NCI-H524 (cell line): ENCODE data around the gene SLC13A4.
"Not testable (repeated sequence)": the region's sequence is repeated elsewhere in the genome, so short reads cannot be mapped to it uniquely, and the experiment has no call there.

Source experiments
- DNase-seq, 2 experiments: peaks; one replicate each; lab custom pipeline; 2025; lab: John Stamatoyannopoulos, UW

Gene SLC13A4

DNA sequence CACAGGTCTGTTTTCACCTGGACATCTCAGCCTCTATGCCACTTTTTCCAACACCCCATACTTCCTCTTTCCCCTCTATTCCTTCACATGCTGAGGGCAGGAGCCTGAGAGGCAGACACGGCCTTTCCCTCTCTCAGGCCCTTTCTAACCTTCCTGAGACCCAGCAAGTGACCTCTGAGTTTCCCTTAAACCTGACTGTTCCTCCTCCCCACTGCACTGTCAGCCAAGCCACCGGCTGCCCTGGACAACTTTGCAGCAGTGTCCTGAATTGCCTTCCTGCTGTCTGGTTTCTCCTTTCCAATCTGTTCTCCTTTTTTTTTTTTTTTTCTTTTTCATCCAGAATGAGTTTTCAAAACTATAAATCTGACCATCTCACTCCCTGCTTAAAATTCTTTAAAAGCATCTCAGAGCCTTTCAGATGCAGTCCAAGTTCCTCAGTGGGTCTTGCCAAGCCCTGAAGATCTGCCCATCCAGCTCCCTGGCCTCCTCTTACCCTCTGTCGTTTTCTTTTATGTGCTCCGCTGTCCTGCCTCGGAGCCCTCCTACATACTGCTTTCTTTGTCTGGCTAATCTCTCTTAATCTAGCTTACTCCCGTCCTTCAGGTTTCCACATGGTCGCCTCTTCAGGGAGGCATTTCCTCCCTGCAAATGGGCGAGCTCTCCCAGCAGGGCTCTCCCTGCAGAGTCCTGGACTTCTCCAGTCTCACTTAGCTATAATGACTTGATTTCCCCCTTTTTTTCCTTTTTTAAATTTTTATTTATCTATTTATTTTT is 30.5 kb downstream of the SLC13A4 start:
- DNase-seq = peak; percentile 24 to 56

DNA sequence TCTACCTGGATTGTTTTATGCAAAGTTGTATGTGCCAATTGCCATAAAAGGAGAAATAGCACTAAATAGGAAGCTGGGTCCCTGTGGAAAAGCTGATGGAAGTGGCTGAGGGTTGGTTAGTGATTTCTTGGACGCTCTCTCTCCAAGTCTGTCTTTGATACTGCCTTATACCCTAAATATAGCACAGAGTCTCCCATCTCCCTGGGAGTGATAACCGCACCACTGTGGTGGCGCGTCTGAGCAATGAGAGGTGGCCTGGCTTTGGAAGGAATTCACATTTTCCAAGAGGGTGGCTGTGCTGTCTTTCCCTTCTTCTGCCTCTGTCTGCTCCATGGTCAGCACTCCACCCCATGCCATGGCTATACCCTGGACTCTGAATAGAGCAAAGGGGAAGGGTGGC is 34.4 kb downstream of the SLC13A4 start:
- no peak for DNase-seq

DNA sequence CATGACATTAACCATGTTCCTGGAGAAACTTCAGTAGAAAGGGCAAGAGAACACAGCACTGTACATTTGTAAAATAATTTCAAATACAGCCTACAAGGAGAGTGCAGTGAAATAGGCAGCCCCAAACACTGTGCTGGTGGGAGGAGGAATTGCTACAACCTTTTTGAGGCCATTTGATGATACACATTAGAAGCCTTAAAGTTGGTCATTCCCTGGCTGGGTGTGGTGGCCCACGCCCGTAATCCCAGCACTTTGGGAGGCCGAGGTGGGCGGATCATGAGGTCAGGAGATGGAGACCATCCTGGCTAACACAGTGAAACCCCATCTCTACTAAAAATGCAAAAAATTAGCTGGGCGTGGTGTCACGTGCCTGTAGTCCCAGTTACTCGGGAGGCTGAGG is 35.4 kb downstream of the SLC13A4 start:
- DNase-seq = not testable (repeated sequence)

DNA sequence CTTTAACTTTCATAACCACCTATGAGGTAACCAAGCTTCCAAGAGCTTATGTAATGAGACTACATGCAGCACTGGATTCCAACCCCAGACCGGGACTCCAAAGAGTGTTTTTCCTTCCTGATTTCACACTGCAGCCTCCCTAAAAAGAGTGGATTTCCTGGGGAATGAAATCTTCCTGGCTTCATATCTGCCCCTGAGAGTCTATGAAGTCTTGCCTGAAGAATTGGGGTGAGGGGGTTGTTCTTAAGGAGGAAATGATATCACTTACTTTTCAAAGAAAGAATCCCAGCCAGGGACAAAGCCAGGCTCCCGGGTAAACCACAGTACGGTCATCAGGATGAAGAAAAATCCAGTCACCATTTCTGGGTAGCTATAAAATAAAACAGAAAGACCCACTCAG is 35.9 kb downstream of the SLC13A4 start:
- no peak for DNase-seq

GRCh38 chr7:135690566-135690965 is 37.4 kb downstream of the SLC13A4 start:
- DNase-seq = no peak

DNA sequence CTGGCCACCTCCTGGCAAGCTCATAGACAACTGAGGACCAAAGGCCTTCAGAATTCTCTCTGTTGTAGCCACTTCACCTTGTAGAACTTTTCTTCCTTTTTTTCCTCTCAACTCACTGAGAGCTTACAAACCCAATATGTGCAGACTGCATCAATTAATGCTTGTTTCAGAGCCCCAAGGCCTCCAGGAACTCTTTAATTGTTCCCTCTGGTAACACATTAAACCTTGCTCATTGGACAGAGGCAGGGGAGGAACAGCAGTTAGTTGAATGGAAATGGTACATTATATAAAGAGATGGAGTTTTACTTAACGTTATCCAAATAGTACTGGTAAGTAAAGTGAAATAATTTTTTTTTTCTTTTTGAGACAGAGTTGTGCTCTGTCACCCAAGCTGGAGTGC is 40.5 kb downstream of the SLC13A4 start:
- DNase-seq = no peak

GRCh38 chr7:135685306-135686084 is 42.5 kb downstream of the SLC13A4 start:
- no peak for DNase-seq

DNA sequence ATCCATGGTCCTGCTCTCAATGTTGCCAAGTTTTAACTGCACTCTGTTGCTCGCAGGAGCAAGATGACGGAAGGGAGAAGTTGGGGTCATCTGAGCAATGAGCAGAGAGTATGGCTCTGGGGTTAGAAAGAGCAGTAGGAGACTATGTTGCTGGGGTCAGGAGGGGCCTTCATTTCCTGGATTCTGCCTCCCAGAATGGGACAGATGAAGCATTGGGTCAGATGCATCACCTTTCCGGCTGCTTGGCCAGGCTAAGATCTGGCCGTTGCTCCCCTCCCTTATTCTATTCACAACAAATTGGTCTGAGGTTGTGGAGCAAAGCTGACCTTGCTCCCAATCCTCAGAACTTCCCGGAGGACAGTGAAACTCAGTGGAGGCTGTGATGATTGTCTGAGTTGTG is 43.3 kb downstream of the SLC13A4 start:
- no peak for DNase-seq

- DNase-seq = no peak
Measured at GRCh38 chr7:135684136-135684535, 43.9 kb downstream of the SLC13A4 start.

DNA sequence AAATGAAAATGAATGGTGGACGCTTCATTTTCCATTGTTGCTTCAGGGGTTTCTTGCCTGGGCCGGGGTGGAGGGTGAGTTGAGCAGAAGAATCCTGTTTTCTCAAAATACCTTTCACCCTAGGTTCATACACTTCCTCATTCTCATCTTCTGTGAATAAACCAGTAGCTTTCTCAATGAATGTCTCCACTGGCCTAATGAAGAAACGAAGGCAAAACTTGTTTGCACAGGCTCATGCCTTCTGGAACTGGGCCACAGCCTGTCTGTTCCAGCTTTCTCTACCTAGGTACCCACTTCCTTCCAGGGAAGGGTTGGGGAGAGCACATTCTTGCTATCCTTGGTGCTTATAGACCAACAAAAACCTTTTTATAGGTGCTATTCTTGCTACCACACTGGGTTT is 44.4 kb downstream of the SLC13A4 start:
- DNase-seq = no peak

DNA sequence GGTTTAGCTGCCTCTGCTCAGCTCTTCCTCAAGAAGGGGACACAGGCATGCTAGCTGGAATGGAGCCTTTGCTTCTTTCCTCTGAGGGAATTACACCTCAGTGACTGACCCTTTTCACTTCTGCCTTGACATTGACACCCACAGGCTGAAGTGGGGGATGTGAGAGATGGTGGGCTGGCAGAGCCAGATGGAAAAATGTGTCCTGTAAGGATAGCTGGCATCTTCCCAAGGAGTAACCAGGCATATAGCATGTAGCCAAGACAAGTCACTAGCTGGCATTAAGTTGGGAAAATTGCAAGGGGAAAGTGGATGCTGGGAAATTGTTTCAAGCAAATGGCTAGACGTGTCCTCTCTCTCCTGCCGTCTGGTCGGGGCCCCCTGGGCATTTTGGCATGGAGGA is 45.8 kb downstream of the SLC13A4 start:
- DNase-seq = no peak

- DNase-seq = no peak
Measured at GRCh38 chr7:135681762-135682161, 46.2 kb downstream of the SLC13A4 start.

DNA sequence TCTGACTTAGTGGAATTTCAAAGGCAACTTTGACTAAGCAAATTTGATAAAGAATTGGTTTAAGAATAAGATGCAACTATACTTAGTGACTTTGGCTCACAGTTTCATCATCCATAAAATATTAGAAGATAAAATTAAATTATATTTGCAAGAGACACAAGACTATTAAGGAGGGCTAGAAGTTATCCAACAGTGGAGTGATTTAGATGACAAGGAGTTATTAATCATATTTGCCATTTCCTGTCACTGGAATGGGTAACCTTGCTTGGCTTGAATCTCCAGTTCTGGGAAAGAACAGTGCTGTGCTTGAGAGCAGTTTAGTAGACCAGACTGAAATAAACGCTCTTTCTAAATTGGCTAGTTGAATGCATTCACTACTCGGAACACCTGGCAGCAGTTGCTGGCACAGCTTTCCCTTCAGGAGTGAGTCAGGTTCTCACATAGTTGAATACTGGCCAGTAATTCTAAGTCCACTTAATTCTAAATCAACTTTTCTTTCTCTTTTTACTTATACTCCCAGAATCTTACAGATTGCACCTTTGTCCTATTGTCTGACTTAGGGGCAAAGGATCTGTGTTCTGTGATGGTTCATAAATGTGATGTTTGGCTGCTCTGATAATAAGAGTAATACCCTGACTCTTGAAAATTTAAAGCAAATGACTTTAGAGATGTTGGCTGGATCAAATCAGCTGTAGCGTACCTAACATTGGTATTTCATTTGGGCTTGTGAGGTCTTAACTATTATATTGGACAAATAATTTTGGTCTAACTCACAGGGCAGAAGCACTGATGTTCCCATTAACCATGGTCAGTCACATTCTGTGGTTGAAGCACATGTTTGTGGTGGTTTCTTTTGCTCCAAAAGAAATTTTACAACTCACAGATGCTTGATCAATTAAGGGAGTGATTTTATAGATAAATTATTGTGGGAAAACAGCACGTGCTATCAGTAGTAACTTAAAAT is 49.1 kb downstream of the SLC13A4 start:
- DNase-seq = no peak

GRCh38 chr7:135673360-135673706 is 54.7 kb downstream of the SLC13A4 start:
- no peak for DNase-seq

GRCh38 chr7:135672560-135673359 is 55.2 kb downstream of the SLC13A4 start:
- peak; percentile 11 to 60 for DNase-seq

DNA sequence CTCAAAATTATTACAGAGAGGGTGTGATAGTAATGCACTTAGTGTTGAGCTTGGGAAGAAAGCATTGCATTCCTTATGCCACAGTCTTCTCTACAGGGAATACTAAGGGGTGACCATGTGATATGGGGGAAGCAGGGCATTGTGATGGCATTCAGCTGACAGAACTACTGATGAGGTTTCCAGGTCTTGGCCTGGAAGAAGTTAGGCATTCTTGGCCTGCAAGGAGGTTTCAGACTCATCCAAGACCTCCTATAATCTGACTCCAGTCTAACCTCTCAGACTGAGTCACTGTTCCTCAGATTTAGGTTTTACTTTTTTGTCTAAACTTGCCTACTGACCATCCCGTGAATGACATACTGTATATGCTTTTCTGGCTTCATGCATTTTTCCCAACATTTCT is 57.8 kb downstream of the SLC13A4 start:
- DNase-seq = no peak

DNA sequence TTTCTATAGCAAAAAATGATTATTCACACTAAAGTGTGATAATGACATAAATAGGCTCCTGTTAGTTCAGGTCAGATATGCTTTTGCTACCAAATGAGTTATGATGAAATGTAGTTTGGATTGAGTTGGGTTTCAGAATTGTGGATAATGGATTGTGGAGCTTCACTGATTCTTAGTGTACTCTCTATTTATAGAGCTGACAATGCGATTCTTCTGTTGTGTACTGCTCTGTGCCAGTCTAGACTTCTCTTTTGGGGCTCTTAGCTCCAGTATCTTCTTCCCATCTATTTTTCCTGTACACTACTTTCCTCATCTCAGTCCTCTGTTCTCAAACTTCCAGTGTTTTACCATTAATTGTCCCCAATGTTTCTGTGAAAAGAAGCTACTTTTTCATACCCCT is 58.2 kb downstream of the SLC13A4 start:
- no peak for DNase-seq

GRCh38 chr7:135668852-135669395 is 59.1 kb downstream of the SLC13A4 start:
- DNase-seq = not testable (repeated sequence)

DNA sequence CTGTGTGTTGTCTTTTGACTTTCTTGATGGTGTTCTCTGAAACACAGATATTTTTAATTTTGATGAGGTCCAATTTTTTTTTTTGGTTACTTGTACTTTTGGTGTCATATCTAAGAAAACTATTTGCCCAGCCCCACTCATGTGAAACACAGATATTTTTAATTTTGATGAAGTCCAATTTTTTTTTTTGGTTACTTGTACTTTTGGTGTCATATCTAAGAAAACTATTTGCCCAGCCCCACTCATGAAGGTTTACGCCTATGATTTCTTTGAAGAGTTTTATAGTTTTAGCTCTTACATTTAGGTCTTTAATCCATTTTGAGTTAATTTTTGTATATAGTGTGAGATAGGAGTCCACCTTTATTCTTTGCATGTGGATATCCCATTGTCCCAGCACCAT is 60.4 kb downstream of the SLC13A4 start:
- DNase-seq = not testable (repeated sequence)

DNA sequence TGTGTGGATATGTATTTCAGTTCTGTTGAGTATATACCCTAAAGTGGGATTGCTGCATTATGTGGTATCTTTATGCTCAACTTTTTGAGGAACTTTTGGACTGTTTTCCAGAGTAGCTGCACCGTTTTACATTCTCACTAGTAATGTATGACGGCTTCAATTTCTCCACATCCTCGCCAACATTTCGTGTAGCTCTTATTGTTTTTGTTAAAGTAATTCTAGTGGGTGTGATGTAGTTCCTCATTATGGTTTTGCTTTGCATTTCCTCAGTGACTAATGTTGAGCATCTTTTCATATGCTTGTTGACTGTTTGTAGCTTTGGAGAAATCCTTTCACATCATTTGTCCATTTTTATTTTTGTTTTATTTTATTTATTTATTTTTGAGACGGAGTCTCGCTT is 61.1 kb downstream of the SLC13A4 start:
- DNase-seq = no peak

DNA sequence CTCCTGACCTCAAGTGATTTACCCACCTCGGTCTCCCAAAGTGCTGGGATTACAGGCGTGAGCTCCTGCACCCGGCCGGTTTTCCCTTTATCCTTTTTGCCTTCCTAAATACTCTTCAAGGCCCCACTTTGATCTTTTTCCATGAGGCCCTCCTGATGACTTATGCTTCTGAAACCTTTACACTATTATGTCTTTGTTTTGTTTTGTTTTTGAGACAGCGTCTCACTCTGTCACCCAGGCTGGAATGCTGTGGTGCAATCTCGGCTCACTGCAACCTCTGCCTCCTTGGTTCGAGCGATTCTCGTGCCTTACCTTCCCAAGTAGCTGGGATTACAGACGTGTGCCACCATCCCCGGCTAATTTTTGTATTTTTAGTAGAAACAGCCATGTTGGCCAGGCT is 61.8 kb downstream of the SLC13A4 start:
- DNase-seq = no peak
